Mucosa of gallbladder (tissue), 1 donor: ENCODE data around the gene PRKACG. TPM values are rescaled to one million over a fixed set of nuclear protein-coding genes. Genes with fewer than 3 reads are reported as not detected.

Experiments used
- DNase-seq: peaks from one replicate; pipeline ENCODE4 v3.0.0-alpha.2; 2020; ENCODE audit warnings: low spot score
- total RNA-seq: library from RNA; stranded (reverse); gene quantifications from one replicate; pipeline ENCODE4 v1.2.1, GENCODE V29; 2021
- donor health status: DM: no; HTN: no; CAD: no.

The PRKACG gene
- total RNA-seq, 1 donor from 2014 or later, result not detected

DNA sequence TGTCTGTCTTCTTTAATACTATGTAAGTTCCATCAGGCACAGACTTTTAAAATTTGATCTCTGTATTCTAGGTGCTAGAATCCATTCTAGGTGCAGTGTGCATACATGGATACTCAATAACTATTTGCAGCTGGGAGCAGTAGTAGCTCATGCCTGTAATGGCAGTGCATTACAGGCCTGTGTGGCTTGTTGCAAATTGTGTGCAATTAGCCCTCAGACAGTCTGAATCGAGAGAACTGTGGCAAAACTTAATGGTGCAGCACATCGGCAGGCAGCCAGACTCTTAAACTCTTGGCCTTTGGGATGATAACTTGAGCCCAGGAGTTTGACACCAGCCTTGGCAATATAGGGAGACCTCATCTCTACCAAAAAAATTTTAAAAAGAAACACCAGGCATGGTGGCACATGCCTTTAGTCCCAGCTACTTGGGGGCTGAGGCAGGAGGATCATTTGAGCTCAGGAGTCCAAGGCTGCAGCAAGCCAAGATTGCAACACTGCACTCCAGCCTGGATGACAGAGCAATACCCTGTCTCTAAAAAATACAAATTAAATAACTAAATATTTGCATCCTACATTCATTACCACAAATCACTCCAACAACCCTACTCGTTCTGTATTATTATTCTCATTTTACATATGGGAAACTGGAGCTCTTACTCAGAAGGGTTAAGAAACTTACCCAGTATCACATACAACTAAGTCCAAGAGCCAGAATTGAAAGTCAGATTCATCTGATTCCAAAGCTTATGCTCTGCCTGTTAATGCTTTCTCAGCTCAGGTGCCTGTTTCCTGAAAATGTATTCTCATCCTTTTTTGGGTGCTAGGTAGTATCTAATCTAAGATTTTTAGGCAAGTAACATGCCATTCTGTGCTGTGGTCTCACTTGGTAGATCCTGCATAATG is 30.1 kb downstream of the PRKACG start:
- DNase-seq, result no peak

DNA sequence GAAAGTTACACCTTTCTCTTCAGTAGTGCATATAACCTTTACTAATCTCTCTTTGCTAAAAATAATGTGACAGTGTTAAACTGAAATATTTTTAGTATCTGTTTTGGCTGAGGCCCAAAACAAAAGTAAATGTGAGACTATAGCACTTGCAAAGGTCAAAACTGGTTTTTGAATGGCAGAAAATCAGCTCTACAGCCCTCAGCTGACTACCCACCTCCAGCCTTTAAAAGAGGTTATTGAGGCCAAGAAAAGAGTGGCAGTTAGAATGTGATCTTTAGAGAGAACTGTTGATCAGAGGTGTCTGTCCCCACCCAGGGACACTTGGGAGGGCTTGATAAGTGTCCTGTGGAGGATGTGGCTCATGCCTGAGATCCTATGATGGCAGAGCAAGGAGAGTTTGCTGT is 30.9 kb downstream of the PRKACG start:
- DNase-seq, result no peak

DNA sequence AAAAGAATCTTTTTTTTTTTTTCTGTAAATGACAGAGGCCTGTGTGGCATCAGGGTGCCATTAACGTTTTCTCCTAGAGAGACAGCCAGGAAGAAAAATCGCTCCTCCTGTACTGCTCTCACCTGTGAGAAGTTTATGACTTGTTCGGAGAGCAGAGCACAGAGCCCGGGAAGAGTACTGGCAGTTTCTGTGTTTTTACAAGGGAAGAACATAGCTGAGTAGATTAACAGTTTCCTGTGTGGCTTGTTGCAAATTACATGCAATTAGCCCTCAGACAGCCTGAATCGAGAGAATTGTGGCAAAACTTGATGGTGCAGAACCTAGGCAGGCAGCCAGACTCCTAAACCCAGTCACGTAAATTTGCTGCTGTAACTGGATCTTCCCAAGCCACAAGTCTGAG is 32.1 kb downstream of the PRKACG start:
- no peak for DNase-seq

DNA sequence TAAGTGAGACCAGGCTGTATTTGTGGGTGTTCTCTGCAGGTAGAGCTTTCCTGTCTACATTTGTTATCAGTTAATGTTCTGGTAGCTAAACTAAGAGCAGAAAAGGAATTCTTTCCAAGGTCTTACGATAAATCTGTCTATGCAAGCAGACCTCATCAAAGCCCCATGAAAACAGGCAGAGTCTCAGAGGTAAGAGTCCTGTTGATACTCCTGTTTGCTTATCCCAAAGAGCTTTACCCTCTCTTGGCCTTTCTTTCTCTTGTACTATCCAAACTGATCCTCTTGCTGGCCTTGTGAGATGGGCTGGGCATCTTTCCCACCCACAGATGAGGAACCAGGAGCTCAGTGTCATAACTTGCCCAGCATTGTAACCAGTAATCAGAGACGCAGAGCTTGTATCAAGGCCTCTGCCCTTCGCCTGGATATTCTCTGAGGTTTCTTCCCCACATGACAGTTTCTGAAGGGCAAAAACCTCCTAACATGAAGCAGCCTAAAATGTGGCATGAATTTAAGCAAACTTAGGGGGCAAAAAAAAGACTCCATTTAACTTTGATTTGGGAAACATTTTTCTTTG is 33.5 kb downstream of the PRKACG start:
- no peak for DNase-seq

DNA sequence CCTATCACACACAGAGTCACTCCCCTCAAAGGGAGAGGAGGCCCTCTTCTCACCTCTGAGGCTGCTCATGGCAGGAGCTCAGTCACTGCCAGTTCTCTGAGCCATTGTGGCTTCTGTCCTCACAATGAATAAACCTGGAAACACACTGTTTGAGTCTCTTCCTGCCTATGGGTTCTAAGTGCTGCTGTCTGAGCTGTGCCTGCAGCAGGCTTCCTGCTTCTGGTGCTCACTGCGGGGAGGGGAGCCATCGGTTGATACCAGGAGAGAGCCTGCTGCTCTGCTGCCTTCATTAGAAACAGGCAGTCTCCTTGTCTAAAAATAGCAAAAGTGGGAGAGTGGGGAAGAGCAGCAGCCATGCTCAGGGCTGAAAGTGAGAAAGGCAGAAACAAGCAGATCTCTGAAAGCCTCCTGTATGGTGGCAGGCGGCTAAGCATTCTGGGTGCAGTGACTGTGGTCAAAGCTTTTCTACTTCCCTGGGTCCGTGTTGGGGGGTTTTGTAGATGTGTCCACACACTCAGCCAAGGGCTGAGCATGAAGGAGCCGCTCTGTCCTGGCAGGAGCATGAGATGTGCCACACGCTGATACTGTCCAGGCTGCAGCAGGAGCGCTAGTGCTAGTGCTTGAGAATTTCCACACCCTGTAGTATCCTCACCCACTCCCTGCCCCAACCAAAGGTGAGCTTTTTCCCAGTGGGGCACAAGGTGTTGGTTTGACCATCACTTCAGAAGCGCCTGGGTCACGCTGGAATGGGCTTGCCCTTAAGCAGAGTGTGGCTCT is 34.2 kb downstream of the PRKACG start:
- DNase-seq, result peak; percentile 18

DNA sequence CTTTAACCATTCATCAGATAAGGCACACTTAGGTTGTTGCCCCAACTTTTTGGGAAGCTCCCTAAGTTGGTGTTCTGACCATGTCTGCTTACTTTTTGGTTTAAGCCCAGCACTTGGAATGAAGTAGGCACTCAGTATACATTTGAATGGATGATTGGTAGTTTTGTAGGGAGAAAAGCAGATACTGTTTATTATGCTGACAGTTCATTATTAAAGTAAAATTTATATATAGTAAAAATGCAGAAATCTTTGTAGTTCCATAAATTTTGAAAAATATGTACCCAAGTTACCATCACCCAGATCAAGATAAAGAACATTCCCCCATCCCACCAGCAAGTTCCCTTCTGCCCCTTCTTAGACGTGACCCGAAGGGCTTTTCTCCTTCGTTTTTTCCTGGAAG is 35.4 kb downstream of the PRKACG start:
- no peak for DNase-seq

DNA sequence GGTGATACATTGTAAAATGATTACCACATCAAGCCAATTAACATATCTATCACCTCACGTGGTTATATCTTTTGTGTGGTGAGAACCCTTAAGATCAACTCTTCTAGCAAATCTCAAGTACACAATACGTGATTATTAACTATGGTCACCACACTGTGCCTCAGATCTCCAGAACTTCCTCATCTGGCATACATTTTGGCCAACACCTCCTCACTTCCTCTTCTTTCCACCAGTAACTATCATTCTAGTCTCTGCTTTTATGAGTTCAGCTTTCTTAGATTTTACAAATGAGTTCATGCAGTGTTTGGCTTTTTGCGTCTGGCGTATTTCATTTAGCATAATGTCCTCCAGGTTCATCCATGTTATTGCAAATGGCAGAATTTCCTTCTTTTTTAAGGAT is 35.8 kb downstream of the PRKACG start:
- no peak for DNase-seq

DNA sequence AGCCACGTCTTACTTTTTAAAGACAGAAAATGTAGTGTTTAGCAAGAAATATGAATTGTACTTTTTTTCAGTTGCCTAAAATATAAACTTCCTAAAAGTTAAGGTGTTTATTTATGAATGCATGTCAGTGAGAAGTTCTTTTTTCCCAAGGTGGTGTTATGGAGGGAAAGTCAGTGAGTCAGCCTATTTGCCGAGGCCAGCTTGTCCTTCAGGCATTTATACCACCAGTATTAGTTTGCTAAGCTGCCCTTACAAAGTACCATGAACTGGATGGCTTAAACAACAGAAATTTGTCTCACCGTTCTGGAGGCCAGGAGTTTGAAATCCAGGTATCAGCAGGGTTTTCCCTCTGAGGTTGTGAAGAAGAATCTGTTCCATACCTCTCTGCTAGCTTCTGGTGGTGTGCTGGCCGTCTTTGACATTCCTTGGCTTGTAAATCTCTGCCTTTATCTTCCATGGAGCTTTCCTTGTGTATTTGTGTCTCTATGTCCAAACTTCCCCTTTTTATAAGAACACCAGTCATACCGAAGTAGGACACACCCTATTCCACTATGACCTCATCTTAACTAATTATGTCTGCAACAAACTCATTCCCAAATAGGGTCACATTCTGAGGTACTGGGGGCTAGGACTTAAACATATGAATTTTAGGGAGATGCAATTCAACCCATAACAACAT is 38.4 kb downstream of the PRKACG start:
- DNase-seq, result no peak

DNA sequence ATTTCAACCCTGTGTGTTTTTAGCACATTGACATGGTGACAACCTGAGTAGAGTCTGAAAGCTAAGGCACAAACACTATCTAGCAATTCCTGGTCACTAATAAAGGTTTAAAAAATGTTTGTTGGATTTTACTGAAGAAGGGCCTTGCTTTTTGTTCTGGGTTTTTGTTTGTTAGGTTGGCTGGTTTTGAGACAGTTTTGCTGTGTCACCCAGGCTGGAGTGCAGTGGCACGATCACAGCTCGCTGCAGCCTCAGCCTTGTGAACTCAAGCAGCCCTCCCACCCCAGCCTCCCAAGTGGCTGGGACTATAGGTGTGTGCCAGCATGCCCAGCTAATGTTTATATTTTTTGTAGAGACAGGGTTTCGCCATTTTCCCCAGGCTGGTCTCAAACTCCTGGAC is 39.0 kb downstream of the PRKACG start:
- no peak for DNase-seq

DNA sequence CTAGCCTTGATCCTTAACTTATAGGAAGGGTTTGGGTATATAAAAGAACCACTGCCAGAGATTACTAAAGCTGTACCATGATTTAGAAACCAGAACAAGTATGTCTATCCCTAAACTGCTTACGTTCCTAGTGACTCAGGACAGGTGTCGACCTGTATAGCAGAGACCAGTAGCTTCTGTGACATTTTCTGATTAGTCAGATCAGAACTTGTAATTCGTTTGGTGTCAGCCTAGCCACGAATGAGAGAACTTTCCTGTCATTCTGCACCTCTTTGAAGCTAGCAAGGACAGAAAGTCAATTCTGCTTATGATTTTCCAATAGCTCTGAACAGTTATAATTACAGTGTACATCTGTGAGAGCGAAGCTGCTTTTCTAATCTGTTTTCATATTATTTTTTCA is 39.5 kb downstream of the PRKACG start:
- DNase-seq, result no peak

DNA sequence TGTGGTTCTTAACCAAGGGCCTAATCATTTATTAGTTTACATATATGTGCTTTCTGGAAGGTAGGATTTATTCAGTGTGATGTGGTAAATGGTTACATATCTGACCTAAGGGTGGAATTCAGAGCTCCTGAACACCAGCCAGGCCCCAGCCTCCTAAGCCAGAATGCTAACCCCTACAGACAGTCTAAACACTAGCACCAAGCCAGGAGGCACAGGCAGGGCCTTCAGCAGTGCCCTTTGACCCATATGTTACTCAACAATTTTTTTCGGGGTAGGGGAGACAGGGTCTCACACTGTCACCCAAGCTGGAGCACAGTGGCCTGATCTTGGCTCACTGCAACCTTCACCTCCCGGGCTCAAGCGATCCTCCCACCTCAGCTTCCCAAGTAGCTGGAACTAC is 40.3 kb downstream of the PRKACG start:
- DNase-seq, result no peak

DNA sequence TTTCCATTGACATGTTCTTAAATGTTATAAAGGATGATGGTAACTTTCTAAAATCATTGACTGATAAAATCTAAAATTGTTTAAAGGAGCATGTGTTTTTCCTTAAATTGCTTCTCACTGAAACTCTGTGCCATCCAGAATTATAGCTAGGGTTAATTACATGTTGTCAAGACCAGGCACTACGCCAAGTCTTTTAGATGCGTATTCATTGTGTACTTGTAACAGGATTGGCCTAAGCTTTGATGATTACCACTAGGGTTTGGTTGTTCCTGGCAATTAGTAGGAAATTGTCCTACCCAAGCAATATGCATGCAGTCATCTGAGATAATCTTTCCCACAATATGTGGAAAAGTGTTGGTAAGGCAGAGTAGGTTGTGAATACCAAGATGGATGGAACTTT is 43.8 kb downstream of the PRKACG start:
- DNase-seq, result no peak

DNA sequence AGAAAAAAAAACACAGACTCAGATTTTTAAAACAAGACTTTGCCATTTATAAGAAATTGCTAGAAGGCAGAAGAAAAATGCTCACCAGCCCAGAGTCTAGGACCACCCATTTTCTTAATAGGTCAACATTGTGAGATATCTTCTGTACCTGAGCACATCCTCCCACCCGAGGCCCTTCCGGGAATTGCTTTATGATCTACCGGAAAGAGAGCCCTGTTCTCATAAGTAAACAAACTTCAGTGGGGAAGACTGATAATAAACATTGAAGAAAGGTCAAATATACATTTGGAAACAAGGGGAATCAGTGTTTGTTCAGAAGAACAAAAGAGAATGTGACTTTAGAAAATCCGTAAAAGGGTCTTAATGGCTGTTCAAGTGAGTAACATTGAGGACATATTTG is 44.4 kb downstream of the PRKACG start:
- no peak for DNase-seq

DNA sequence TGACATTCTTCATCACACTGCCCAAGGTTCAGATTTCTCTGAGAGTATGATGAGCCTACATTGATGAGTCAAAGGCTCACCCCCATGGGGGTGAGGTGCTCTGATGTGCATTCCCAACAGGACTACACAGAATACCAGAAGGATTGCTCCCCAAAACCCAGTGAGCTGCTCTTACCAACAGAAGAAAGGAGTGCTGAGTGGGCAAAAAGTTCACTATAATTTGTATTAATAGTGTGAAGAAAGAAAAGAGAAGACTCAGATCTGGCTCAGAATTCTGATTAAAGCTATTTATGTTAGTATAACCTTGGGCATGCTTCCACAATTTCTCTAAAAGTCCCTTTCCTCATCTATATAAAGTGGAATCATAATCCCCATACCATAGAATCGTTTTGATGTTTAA is 46.1 kb downstream of the PRKACG start:
- no peak for DNase-seq

DNA sequence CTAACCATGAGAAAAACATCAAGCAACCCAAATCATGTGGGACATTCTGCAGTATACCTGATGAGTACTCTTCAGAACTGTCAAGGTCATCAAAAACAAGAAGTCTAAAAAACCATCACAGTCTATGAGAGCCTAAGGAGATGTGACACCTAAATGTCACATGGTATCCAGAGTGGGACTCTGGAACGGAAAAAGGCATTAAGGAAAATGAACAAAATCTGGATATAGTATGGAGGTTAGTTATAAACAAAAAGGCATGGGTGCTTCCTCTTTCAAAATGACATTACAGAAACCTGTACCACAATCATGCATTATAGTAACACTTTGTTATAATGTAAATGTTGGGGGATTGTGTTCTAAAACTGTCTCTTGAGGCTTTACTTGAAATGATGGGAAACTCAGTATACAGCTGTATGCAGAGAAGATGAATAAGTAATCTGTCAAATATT is 47.4 kb downstream of the PRKACG start:
- no peak for DNase-seq

DNA sequence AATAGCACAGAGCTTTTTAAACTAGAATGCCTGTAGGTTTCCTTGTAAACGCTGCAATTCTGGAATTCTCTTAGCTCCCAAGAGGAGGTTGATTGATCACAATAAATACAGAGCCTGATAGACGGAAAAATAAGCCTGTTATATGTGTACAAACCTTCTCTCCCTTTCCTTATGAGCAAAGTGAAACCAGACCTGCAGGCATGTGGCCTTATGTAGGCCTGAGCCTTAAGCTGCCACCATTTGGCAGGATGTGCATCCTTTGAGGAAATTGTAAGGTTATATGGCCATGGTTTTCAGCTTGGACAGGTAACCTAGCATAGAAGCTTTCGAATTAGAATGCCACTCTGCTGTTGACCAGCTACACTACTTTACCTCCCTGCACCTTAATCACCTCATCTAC is 49.1 kb downstream of the PRKACG start:
- no peak for DNase-seq

DNA sequence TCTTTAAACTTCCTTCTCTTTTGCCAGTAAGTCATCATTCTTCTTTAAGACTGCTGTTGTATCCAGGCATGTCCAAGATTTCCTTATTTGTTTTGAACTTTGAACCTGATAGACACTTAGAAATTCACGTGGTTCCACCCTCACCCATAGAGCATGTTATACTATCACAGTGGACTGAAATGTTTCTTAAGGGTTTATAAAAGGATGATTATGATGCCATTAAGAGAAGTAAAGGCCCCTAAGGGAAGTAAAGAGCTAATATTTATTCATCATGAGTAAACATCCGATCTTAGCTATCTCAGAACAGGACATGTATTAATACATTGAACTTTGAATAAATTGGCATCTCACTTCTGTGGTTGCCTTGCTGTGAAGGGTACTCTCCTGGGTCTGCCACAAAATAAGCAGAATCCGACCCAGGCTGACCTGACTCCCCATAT is 49.8 kb downstream of the PRKACG start:
- no peak for DNase-seq

DNA sequence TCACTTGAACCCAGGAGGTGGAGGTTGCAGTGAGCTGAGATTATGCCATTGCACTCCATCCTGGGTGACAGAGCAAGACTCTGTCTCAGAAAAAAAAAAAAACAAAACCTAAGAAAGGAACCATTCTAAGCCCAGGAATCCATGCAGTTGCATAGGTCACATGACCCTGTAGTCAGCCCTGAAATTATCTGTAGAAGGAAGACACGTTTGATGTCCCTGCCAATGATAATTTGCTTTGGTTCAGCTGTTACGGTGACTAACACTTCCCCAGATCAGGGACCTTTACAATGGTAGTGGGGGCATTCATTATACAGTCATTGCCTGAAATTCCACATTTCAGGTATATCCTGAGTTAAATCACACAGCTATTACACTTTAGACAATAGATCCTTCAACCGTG is 50.5 kb downstream of the PRKACG start:
- no peak for DNase-seq
